Upper lobe of left lung (tissue), 6 donors: Measurements from ENCODE around the gene NKAIN4. TPM values are rescaled to one million over a fixed set of nuclear protein-coding genes. Genes with fewer than 3 reads are reported as not detected.
A peak's percentile ranks its signal among the peaks of the same experiment; 100 is the strongest.

Experiments used
- ATAC-seq, 2 donors: fragments of 200-7000 bp; cut with Tn5 transposase; one replicate each; pipeline ENCODE4 v1.9.1; 2022; ENCODE audit warnings: mild to moderate bottlenecking in 2 of 2, moderate library complexity in 2 of 2; ENCODE audit not compliant: low FRiP score in 2 of 2
- DNase-seq, 2 donors: peaks; one replicate each; pipeline ENCODE4 v3.0.0-alpha.2; 2019 to 2020
- H3K27ac ChIP-seq, 4 donors: fragments of 200-600 bp; sonication (generic); one replicate each; pipeline ENCODE4 v1.5.1; 2016 to 2019
- H3K27me3 ChIP-seq, 4 donors: fragments of 200-600 bp; sonication (generic); one replicate each; pipeline ENCODE4 v1.5.1; 2017 to 2019
- H3K36me3 ChIP-seq, 4 donors: fragments of 200-600 bp; sonication (generic); one replicate each; pipeline ENCODE4 v1.5.1; 2016 to 2019
- H3K4me1 ChIP-seq, 4 donors: fragments of 200-600 bp; sonication (generic); one replicate each; pipeline ENCODE4 v1.5.1; 2018 to 2019
- H3K4me3 ChIP-seq, 4 donors: fragments of 200-600 bp; sonication (generic); one replicate each; pipeline ENCODE4 v1.5.1; 2017 to 2019; ENCODE audit warnings: mild to moderate bottlenecking in 2 of 4, moderate library complexity in 1 of 4
- H3K9me3 ChIP-seq, 4 donors: fragments of 200-600 bp; sonication (generic); one replicate each; pipeline ENCODE4 v1.5.1; 2018 to 2019
- EP300 ChIP-seq, 4 donors: sonication (generic); formaldehyde crosslinking; IDR thresholded peaks; one replicate each; pipeline ENCODE4 v1.5.1; 2017; ENCODE audit warnings: antibody characterized with exemption in 4 of 4, control low read depth in 2 of 4
- POLR2A ChIP-seq, 4 donors: fragments of 450-650 bp; IDR thresholded peaks; one replicate each; pipeline ENCODE4 v1.5.1; 2016 to 2017; ENCODE audit warnings: antibody characterized with exemption in 4 of 4, mild to moderate bottlenecking in 2 of 4
- POLR2AphosphoS5 ChIP-seq, 2 donors: sonication (generic); formaldehyde crosslinking; IDR thresholded peaks; one replicate each; pipeline ENCODE4 v1.5.1; 2017; ENCODE audit warnings: antibody characterized with exemption in 2 of 2
- WGBS, 2 donors: methylation state at CpG; one replicate each; pipeline ENCODE4 v1.1.5; 2017 to 2018; 5-methylcytosine and 5-hydroxymethylcytosine counted together
- total RNA-seq, 6 donors: library from RNA; depleted of rRNA in 4 of 6; stranded (reverse); fragments of >200 nt in 4 of 6; gene quantifications; one replicate each; pipeline versions ENCODE4 v1.1.0 to v1.2.1, GENCODE V29; 2016 to 2021
- TF ChIP-seq, protein P1 (sequence below), 6 experiments: fragments of 450-650 bp in 4 of 6; fragments of 200-600 bp in 2 of 6; sonication (generic) in 2 of 6; IDR thresholded peaks; one replicate each; pipeline ENCODE4 v1.5.1; 2016 to 2019; ENCODE audit warnings: antibody characterized with exemption in 6 of 6
- donor health status: DM: no; HTN: no; CAD: no; lungs with moderate emphysema.
- donor health status: DM: no; HTN: yes; CAD: no; lungs with severe emphysema.

NKAIN4 gene
- total RNA-seq, 6 donors from 2014 or later: 0.17 TPM; not detected in 5

DNA sequence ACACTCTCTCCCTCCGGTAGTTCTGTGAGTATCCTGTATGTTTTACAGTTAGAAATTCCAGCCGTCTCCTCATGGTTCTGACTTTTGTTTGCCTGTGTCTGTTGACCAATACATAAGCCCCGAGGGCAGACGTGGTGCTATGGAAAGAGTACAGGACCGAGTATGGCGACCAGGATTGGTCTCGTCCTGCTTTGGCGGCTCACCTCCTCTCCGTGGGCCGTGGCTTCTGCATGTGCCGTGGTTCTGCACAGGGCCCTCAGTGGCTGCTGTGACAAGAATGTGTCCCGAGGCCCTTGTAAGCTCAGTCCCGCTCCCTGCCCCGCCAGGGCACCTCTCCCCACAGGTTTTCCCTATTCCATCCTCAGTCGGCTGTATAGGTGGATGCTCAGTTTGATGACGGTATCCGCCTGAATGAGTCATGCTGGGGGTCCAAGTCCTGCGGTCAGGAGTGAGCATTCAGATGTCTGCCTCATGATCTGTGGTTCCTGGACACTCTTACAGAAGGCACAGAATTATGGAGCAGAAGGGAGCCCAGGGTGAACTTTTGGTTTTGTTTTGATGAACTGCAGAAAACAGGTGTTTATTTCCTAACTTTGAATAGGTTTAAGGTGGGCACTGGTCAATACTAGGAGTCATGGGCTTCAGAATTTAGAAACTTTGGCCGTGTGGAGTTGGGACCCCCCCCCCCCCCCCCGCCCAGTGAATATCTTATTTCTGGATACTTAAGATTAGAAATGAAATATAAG, 19.5 kb upstream of the NKAIN4 start:
- TF ChIP-seq POLR2A (IDR thresholded peaks at IDR 0.05) (no peak), POLR2AphosphoS5 (IDR thresholded peaks at IDR 0.05) (no peak), EP300 (IDR thresholded peaks at IDR 0.05) (no peak)
- TF ChIP-seq, protein P1, sequence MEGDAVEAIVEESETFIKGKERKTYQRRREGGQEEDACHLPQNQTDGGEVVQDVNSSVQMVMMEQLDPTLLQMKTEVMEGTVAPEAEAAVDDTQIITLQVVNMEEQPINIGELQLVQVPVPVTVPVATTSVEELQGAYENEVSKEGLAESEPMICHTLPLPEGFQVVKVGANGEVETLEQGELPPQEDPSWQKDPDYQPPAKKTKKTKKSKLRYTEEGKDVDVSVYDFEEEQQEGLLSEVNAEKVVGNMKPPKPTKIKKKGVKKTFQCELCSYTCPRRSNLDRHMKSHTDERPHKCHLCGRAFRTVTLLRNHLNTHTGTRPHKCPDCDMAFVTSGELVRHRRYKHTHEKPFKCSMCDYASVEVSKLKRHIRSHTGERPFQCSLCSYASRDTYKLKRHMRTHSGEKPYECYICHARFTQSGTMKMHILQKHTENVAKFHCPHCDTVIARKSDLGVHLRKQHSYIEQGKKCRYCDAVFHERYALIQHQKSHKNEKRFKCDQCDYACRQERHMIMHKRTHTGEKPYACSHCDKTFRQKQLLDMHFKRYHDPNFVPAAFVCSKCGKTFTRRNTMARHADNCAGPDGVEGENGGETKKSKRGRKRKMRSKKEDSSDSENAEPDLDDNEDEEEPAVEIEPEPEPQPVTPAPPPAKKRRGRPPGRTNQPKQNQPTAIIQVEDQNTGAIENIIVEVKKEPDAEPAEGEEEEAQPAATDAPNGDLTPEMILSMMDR (IDR thresholded peaks at IDR 0.05): no peak
- peak in 1 of 2 donors; percentile 42 for DNase-seq
- ATAC-seq: no peak
- Histone ChIP-seq H3K36me3 (peaks cover 5 to 33% (median 26%) of the 10 kb centered on the region in 4 donors), H3K27ac (peak overlapping the region in 1 of 4 donors; percentile 6), H3K4me3 (peak overlapping the region; percentile 92 to 100 (median 100)), H3K27me3 (no peaks in the 10 kb centered on the region), H3K4me1 (peaks cover 19 to 32% (median 23%) of the 10 kb centered on the region in 4 donors), H3K9me3 (no peaks in the 10 kb centered on the region)
- 40 to 47% methylated on average over 20 of the region's 20 CpGs for WGBS, 2 donors

DNA sequence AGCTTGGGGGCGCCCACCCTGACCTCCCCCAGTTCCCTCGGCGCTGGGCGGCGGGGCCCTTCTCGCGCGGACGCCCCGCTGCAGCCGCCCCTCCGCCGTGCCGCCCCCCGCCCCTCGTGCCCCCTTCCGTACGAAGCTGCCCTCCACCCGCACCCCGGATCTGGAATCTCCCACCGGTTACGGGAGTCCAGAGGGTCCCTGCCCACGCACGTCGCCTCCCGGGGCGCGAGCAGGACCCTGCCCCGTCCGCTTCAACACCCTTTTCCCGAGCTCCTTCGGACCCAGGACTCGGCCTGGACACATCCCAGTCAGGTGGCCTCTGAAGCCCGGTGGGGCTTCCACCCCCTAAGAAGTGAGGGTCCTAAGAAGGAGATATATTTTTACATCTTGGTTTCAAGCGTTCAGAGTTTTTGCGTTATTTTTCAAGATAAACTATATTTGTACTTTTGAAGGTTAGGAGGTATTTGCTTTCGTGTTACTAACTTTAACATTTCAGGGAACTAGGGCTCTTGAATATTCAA, 18.9 kb upstream of the NKAIN4 start:
- WGBS, 2 donors: 0 to 1% methylated on average over 10 to 32 of the region's 37 CpGs
- Histone ChIP-seq H3K4me3 (peak overlapping the region; percentile 92 to 100 (median 100)), H3K4me1 (peaks cover 19 to 32% (median 23%) of the 10 kb centered on the region in 4 donors), H3K36me3 (peaks cover 0 to 26% (median 20%) of the 10 kb centered on the region in 4 donors), H3K27ac (peak overlapping the region; percentile 54 to 88 (median 78)), H3K9me3 (no peaks in the 10 kb centered on the region), H3K27me3 (no peaks in the 10 kb centered on the region)
- ATAC-seq (no peak), DNase-seq (no peak)
- TF ChIP-seq, protein P1 (IDR thresholded peaks at IDR 0.05): no peak
- TF ChIP-seq POLR2AphosphoS5 (IDR thresholded peaks at IDR 0.05) (no peak), EP300 (IDR thresholded peaks at IDR 0.05) (no peak), POLR2A (IDR thresholded peaks at IDR 0.05) (no peak)

DNA sequence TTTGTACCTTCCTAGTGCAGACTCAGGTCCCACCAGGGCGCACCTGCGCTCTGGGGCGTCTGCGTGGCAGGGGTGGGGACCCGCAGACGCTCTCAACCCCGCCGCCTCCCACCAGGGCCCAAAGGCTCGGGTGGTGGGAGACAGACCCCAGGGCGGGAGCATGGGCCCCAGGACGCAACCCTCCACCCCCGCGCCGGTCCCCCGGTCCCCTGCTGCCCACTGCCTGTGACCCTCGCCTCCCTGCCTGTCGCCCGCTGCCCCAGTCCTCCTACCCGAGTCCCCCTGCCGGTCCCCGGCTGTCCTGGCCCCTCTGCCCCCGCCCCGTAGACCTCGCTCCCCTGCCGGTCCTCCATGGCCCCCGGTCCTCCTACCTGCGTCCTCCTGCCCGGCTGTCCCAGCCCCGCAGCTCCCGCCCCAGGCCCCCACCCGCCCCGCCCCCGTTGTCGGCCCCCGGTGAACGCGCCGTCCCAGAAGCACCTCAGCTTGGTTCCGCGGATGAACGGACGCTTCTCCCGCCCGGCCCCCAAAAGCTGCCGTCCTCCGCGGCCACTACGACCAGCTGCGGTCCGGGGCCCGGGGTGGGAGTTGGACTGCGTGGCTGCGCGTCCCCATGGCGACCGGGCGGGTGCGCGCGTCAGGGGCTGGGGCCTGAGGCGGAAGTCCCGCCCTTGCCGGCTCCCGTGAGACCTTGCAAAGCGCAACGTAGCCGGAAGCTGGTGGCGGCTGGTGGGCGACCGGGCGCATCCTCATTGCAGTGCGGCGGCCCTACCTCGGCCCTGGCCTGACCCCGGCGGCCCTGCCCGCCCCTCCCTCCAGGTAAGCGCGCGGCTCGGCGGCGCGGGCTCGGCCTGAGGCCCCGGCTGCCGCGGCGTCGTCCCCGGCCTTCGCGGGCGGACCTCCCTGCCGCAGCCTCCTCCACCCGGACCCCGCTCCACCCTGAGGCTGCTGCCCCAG, 18.1 kb upstream of the NKAIN4 start, which contains the start of gene ARFGAP1:
Gene ARFGAP1, plus strand, starts transcription at position 709 of the 954 bp plus-strand sequence. CDS start 2,768 bp downstream, outside the sequence.
- Histone ChIP-seq H3K27me3 (no peaks in the 10 kb centered on the region), H3K27ac (peak within 1 kb of the TSS; percentile 54 to 88 (median 78)), H3K9me3 (no peaks in the 10 kb centered on the region), H3K36me3 (peaks cover 0 to 19% (median 13%) of the 10 kb centered on the region in 4 donors), H3K4me3 (peak within 1 kb of the TSS; percentile 92 to 100 (median 100)), H3K4me1 (peaks cover 19 to 32% (median 23%) of the 10 kb centered on the region in 4 donors)
- ATAC-seq (peak; percentile 92 to 97), DNase-seq (peak; percentile 93 to 98)
- WGBS, 2 donors: 2 to 20% methylated on average over 1 to 30 of the region's 97 CpGs
- TF ChIP-seq POLR2AphosphoS5 (IDR thresholded peaks at IDR 0.05) (peak; percentile 82), EP300 (IDR thresholded peaks at IDR 0.05) (no peak), POLR2A (IDR thresholded peaks at IDR 0.05) (peak in 2 of 4 donors; percentile 53 to 86)
- TF ChIP-seq, protein P1 (IDR thresholded peaks at IDR 0.05): no peak

DNA sequence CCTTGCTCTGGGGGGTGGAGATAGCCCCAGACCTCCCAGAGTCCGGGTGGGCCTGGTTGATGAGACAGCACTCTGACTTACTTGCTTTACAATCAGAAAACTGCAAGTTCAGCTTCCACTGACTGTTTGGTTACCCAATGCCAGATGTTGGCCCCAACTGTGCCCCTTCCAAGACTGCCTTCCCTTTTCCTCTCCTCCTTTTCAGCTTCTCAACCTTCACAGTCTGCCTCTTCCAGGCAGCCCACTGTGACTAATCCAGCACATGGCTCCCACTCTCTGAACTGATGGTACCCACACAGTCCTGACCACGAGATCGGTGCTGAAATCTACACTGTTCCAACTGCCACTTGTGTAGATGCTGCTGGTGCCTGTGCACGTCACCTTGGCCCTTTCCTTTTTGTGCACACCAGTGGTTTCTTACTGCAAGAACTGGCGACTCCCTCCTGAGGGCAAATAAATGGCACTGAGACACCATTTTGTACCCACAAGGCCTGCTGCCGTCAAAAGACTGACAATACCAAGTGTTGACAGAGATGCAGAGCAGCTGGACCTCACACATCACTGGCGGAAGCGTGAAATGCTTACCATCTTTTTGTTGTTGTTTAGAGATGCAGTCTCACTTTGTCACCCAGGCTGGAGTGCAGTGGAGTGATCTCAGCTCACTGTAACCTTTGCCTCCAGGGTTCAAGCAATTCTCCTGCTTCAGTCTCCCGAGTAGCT, 16.5 kb upstream of the NKAIN4 start:
- ATAC-seq (no peak), DNase-seq (no peak)
- Histone ChIP-seq H3K9me3 (no peaks in the 10 kb centered on the region), H3K4me1 (peaks cover 19 to 32% (median 23%) of the 10 kb centered on the region in 4 donors), H3K27me3 (no peaks in the 10 kb centered on the region), H3K4me3 (no peak overlapping the region), H3K36me3 (peaks cover 0 to 2% (median 1%) of the 10 kb centered on the region in 4 donors), H3K27ac (no peak overlapping the region)
- 83 to 85% methylated on average over 9 of the region's 9 CpGs for WGBS, 2 donors
- TF ChIP-seq POLR2AphosphoS5 (IDR thresholded peaks at IDR 0.05): no peak
- TF ChIP-seq EP300 (IDR thresholded peaks at IDR 0.05): no peak
- no peak for TF ChIP-seq POLR2A (IDR thresholded peaks at IDR 0.05)
- TF ChIP-seq, protein P1 (IDR thresholded peaks at IDR 0.05): no peak
